ENCODE measurements around the gene GPN2. TPM values are rescaled to one million over a fixed set of nuclear protein-coding genes. Genes with fewer than 3 reads are reported as not detected.
A peak's percentile ranks its signal among the peaks of the same experiment; 100 is the strongest.

The GPN2 gene
- polyA plus RNA-seq, 2 of the 4 experiments (the other 2 are of a cell fraction) = 16.9 to 18.1 TPM

- TF ChIP-seq CBX2 (IDR thresholded peaks at IDR 0.05; ENCODE audit: borderline replicate concordance, low read depth) (no peak), CHD2 (IDR thresholded peaks at IDR 0.05; ENCODE audit: low read length, partially characterized antibody) (peak; percentile 96), NFE2L2 (conservative IDR thresholded peaks at IDR 0.05; ENCODE audit: low read length) (no peak), PHF8 (IDR thresholded peaks at IDR 0.05; ENCODE audit: borderline replicate concordance, low read depth) (peak; percentile 76), HMGXB4 (CRISPR knock-in tag; IDR thresholded peaks at IDR 0.05; ENCODE audit: borderline replicate concordance) (no peak), ATOH8 (CRISPR knock-in tag; IDR thresholded peaks at IDR 0.05; ENCODE audit: low read depth) (no peak), ZNF302 (CRISPR knock-in tag; IDR thresholded peaks at IDR 0.05) (no peak), ZC3H11A (IDR thresholded peaks at IDR 0.05) (no peak), RCOR1 (IDR thresholded peaks at IDR 0.05; ENCODE audit: low read depth, low read length) (no peak), POLR2AphosphoS2 (conservative IDR thresholded peaks at IDR 0.05; ENCODE audit: low read length) (no peak), USF2 (IDR thresholded peaks at IDR 0.05) (peak; percentile 80), RNF2 (IDR thresholded peaks at IDR 0.05; ENCODE audit: borderline replicate concordance, low read depth) (no peak), TFCP2L1 (CRISPR knock-in tag; IDR thresholded peaks at IDR 0.05) (no peak), NPAS2 (CRISPR knock-in tag; IDR thresholded peaks at IDR 0.05; ENCODE audit: borderline replicate concordance) (no peak)
Observed at GRCh38 chr1:26900001-26900814, 10.1 kb upstream of the GPN2 start, which contains the start of gene GPATCH3 (continued).

GRCh38 chr1:26897351-26897750 lies 7.3 kb upstream of the GPN2 start:
- DNase-seq (ENCODE audit: low read depth in 1 of 2, low spot score in 1 of 2) (no peak), ATAC-seq (no peak), FAIRE-seq (no peak)
- Histone ChIP-seq H3K27ac (no peak overlapping the region), H3K4me3 (no peak overlapping the region), H3K4me1 (peaks cover 5% of the 10 kb centered on the region; the same call in 1 of the 3 replicates), H3K4me2 (no peak overlapping the region), H3K9me3 (no peaks in the 10 kb centered on the region)
- no peak for TF ChIP-seq TP53 (CRISPR knock-in tag; IDR thresholded peaks at IDR 0.05)
- TF ChIP-seq FOSB (CRISPR knock-in tag; IDR thresholded peaks at IDR 0.05) = no peak
- no peak for TF ChIP-seq RFX5 (IDR thresholded peaks at IDR 0.05)
- no peak for TF ChIP-seq EP300 (IDR thresholded peaks at IDR 0.05)
- no peak for TF ChIP-seq RAD21 (conservative IDR thresholded peaks at IDR 0.05 in 1 of 2, IDR thresholded peaks at IDR 0.05 in 1 of 2)
- no peak for TF ChIP-seq TFCP2L1 (CRISPR knock-in tag; IDR thresholded peaks at IDR 0.05)
- TF ChIP-seq ZFP36 (IDR thresholded peaks at IDR 0.05; ENCODE audit: borderline replicate concordance, partially characterized antibody) = no peak
- no peak for TF ChIP-seq SMC3 (IDR thresholded peaks at IDR 0.05)
- ChIA-PET POLR2A (no interaction called here), CTCF (interaction anchor here (2.2 to 4.4 kb wide), 2 partner anchors 10 to 19 kb away, joined by 9 to 19 read pairs; no protein-coding TSS in a partner anchor)
- WGBS (ENCODE audit: missing lambda C conversion rate) = 92% methylated on average over 8 of the region's 9 CpGs
